ENCODE measurements around the gene CASP6. TPM values are rescaled to one million over a fixed set of nuclear protein-coding genes. Genes with fewer than 3 reads are reported as not detected.

Gene CASP6
- total RNA-seq, 4 donors from 2014 or later = 16.3 to 26.8 (median 19.2) TPM

DNA sequence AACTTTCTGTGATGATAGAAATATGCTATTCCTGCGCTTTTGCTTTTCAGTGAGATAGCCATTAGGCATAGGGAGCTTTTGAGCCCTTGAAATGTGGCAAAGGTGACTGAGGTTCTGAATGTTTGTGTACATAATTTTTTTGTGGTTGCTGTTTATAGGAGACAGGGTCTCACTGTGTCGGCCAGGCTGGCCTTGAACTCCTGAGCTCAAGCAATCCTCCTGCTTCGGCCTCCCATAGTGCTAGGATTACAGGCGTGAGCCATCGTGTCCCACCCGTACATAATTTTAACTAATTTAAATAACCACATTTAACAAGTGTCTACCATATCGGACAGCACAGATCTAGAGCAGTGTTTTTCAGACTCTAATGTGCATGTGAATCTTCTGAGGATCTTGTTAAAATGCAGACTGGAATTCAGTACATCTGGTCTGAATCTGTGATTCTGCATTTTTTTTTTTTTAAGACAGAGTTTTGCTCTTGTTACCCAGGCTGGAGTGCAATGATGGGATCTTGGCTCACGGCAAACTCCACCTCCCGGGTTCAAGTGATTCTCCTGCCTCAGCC, 45.3 kb downstream of the CASP6 start:
- no peak overlapping the region for H3K27ac ChIP-seq (replicated peaks in 1 of 4)
- no peak for DNase-seq (ENCODE audit: extremely low spot score)
- intact Hi-C loops (cut with DNase I) = no loop called here
- H3K9me3 ChIP-seq = peaks cover 0 to 6% (median 2%) of the 10 kb centered on the region in 4 donors
- TF ChIP-seq CTCF (IDR thresholded peaks at IDR 0.05) (no peak), POLR2AphosphoS5 (IDR thresholded peaks at IDR 0.05) (no peak), EP300 (IDR thresholded peaks at IDR 0.05) (no peak), POLR2A (IDR thresholded peaks at IDR 0.05; ENCODE audit: low read depth) (no peak)
- no peaks in the 10 kb centered on the region for H3K36me3 ChIP-seq
- H3K4me1 ChIP-seq = no peaks in the 10 kb centered on the region
- no peaks in the 10 kb centered on the region for H3K27me3 ChIP-seq
- no peak overlapping the region for H3K4me3 ChIP-seq
- 96% methylated on average over 9 of the region's 9 CpGs for WGBS

GRCh38 chr4:109655396-109655795, 47.8 kb downstream of the CASP6 start:
- H3K9me3 ChIP-seq = peaks cover 3 to 14% (median 11%) of the 10 kb centered on the region in 4 donors
- no peak overlapping the region for H3K27ac ChIP-seq (replicated peaks in 1 of 4)
- H3K4me3 ChIP-seq = no peak overlapping the region
- 66% methylated on average over 6 of the region's 6 CpGs for WGBS
- TF ChIP-seq EP300 (IDR thresholded peaks at IDR 0.05) (no peak), POLR2AphosphoS5 (IDR thresholded peaks at IDR 0.05) (no peak), CTCF (IDR thresholded peaks at IDR 0.05) (no peak), POLR2A (IDR thresholded peaks at IDR 0.05; ENCODE audit: low read depth) (no peak)
- H3K36me3 ChIP-seq = no peaks in the 10 kb centered on the region
- no peaks in the 10 kb centered on the region for H3K4me1 ChIP-seq
- no peak for DNase-seq (ENCODE audit: extremely low spot score)
- no peaks in the 10 kb centered on the region for H3K27me3 ChIP-seq
- intact Hi-C loops (cut with DNase I) = no loop called here

DNA sequence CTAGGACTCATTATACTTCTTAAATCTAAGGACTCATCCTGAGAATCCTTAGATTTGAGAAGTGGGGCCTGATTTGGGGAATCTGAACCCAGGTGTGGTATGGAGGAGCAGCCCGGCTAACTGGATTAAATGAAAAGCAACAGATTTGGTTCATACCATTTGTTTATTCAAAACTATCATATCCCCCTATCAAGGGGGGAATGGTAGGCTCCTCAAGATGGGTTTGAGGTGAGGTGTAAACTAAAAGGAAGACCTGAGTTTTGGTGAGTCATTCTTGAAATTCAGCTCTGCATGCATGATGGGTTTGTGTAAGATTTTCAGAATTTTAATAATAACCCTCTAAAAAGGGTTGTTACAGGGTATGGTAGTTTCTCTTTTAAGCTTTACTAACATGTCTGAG, 53.4 kb downstream of the CASP6 start:
- 100% methylated on average over 1 of the region's 1 CpG for WGBS
- TF ChIP-seq CTCF (IDR thresholded peaks at IDR 0.05) = no peak
- intact Hi-C loops (cut with DNase I) = no loop called here
- Histone ChIP-seq H3K9me3 (peaks cover 3 to 14% (median 11%) of the 10 kb centered on the region in 4 donors), H3K4me3 (no peak overlapping the region), H3K4me1 (no peaks in the 10 kb centered on the region), H3K27me3 (no peaks in the 10 kb centered on the region), H3K36me3 (no peaks in the 10 kb centered on the region), H3K27ac (replicated peaks in 1 of 4) (no peak overlapping the region)
- DNase-seq (ENCODE audit: extremely low spot score) = no peak

DNA sequence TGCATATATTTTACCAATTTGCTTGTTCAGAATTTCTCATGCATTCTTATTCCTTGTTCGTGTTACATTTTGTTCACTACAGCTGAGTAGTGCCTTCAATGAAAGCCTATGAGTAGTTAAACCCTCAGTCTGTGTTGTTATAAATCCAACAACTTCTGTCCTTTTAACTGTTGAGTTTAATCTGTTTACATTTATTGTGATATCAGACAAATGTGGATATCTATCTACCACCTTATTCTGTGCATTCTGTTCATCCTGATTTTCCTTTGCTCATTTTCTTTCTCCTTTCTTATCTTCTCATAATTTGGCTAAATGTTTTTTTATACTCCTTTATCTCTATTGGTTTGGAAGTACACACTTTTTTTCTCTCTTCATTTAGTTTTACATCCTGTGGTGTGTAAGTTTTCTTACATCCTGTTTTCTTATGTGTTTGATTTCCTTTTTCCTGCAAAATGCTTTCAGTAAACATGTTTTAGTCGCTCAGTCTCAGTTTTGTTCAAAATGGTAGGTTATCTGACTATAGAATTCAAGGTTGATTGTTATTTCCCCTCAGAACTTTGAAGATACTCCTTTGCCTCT, 54.2 kb downstream of the CASP6 start:
- Histone ChIP-seq H3K27ac (replicated peaks in 1 of 4) (no peak overlapping the region), H3K9me3 (peaks cover 3 to 14% (median 11%) of the 10 kb centered on the region in 4 donors), H3K27me3 (no peaks in the 10 kb centered on the region), H3K4me3 (no peak overlapping the region), H3K4me1 (no peaks in the 10 kb centered on the region), H3K36me3 (no peaks in the 10 kb centered on the region)
- TF ChIP-seq POLR2A (IDR thresholded peaks at IDR 0.05; ENCODE audit: low read depth) = no peak
- no peak for TF ChIP-seq POLR2AphosphoS5 (IDR thresholded peaks at IDR 0.05)
- 88% methylated on average over 2 of the region's 2 CpGs for WGBS
- no peak for DNase-seq (ENCODE audit: extremely low spot score)
- intact Hi-C loops (cut with DNase I) = no loop called here

DNA sequence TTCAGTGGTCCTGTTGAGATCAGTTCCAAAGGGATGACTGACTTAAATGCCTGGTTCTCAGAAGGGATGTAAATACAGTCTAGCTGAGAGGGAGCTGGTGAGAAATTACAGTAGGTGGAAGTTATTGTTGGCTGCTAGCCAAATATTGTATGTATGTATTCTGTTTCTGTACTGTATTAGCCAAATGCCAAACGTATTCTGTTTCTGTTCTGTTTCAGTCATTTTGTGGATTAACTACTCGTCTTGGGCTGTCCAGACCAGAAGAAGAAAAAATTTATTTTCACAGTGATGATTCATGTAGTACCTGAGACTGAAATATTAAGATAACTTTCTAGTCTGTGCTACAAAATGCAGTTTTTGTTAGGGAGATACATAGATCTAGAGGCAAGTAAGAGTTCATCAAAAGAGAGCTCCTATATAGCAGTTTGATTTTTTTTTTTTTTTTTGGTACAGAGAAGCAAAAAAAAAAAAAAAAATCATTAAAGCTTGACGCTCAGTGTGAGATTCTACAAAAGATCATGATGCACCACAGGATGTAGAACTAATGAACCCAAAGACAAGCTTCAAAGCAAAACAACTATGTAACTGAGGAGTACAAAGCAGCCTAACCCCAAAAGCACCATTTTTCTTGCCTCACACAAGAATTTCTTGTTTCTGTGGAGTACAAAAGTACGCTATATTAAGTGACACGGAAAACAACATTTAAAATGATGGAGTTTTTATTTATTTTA, 54.8 kb downstream of the CASP6 start:
- intact Hi-C loops (cut with DNase I) = no loop called here
- H3K4me3 ChIP-seq = no peak overlapping the region
- TF ChIP-seq CTCF (IDR thresholded peaks at IDR 0.05) = no peak
- TF ChIP-seq EP300 (IDR thresholded peaks at IDR 0.05) = no peak
- no peak for TF ChIP-seq POLR2A (IDR thresholded peaks at IDR 0.05; ENCODE audit: low read depth)
- no peak for TF ChIP-seq POLR2AphosphoS5 (IDR thresholded peaks at IDR 0.05)
- H3K27me3 ChIP-seq = no peaks in the 10 kb centered on the region
- DNase-seq (ENCODE audit: extremely low spot score) = no peak
- no peaks in the 10 kb centered on the region for H3K4me1 ChIP-seq
- WGBS = 64% methylated on average over 5 of the region's 5 CpGs
- H3K9me3 ChIP-seq = peaks cover 3 to 12% (median 11%) of the 10 kb centered on the region in 4 donors
- no peaks in the 10 kb centered on the region for H3K36me3 ChIP-seq
- H3K27ac ChIP-seq (replicated peaks in 1 of 4) = no peak overlapping the region

Measured in esophagus muscularis mucosa (tissue), 4 donors.